ENCODE data around the gene CEP43.

Gene CEP43

GRCh38 chr6:167031082-167031709, 32.0 kb downstream of the CEP43 start:
- Histone ChIP-seq H4K20me1 (ENCODE audit: control insufficient read depth, insufficient read depth, low read depth, low read length) (no peaks in the 10 kb centered on the region), H3K79me2 (ENCODE audit: control insufficient read depth, low read length) (no peaks in the 10 kb centered on the region), H3K27ac (ENCODE audit: low read depth, low read length) (no peak overlapping the region), H3K4me1 (ENCODE audit: control insufficient read depth, low read length) (no peaks in the 10 kb centered on the region), H3K4me3 (ENCODE audit: low read length) (no peak overlapping the region), H3F3A (ENCODE audit: control insufficient read depth, insufficient read depth) (no peaks in the 10 kb centered on the region), H3K9me2 (replicated peaks; ENCODE audit: control insufficient read depth, low read length) (no peaks in the 10 kb centered on the region), H3K36me3 (ENCODE audit: control insufficient read depth, low read length) (peaks cover 79% of the 10 kb centered on the region), H3K27me3 (ENCODE audit: control insufficient read depth, low read length) (no peaks in the 10 kb centered on the region), H3K4me2 (ENCODE audit: low read length) (no peak overlapping the region), H3K9me3 (ENCODE audit: control insufficient read depth, insufficient read depth, low read length) (no peaks in the 10 kb centered on the region)
- TF ChIP-seq CTCF (IDR thresholded peaks at IDR 0.05; ENCODE audit: low read depth, low read length, poor library complexity, severe bottlenecking) (no peak), EZH2phosphoT487 (IDR thresholded peaks at IDR 0.05; ENCODE audit: borderline replicate concordance, low read length) (no peak)

- Histone ChIP-seq H4K20me1 (ENCODE audit: control insufficient read depth, insufficient read depth, low read depth, low read length) (no peaks in the 10 kb centered on the region), H3K36me3 (ENCODE audit: control insufficient read depth, low read length) (peaks cover 71% of the 10 kb centered on the region), H3K4me3 (ENCODE audit: low read length) (no peak overlapping the region), H3K79me2 (ENCODE audit: control insufficient read depth, low read length) (no peaks in the 10 kb centered on the region), H3K27me3 (ENCODE audit: control insufficient read depth, low read length) (no peaks in the 10 kb centered on the region), H3K4me1 (ENCODE audit: control insufficient read depth, low read length) (no peaks in the 10 kb centered on the region), H3F3A (ENCODE audit: control insufficient read depth, insufficient read depth) (no peaks in the 10 kb centered on the region), H3K9me3 (ENCODE audit: control insufficient read depth, insufficient read depth, low read length) (no peaks in the 10 kb centered on the region), H3K27ac (ENCODE audit: low read depth, low read length) (no peak overlapping the region), H3K9me2 (replicated peaks; ENCODE audit: control insufficient read depth, low read length) (no peaks in the 10 kb centered on the region), H3K4me2 (ENCODE audit: low read length) (no peak overlapping the region)
- TF ChIP-seq CTCF (IDR thresholded peaks at IDR 0.05; ENCODE audit: low read depth, low read length, poor library complexity, severe bottlenecking) (no peak), EZH2phosphoT487 (IDR thresholded peaks at IDR 0.05; ENCODE audit: borderline replicate concordance, low read length) (no peak)
These were observed 34.9 kb downstream of the CEP43 start for GRCh38 chr6:167034056-167034455.

- H3K36me3 ChIP-seq (ENCODE audit: control insufficient read depth, low read length), result peaks cover 74% of the 10 kb centered on the region
- H3K27me3 ChIP-seq (ENCODE audit: control insufficient read depth, low read length), result no peaks in the 10 kb centered on the region
- no peak overlapping the region for H3K4me3 ChIP-seq (ENCODE audit: low read length)
- no peaks in the 10 kb centered on the region for H3K79me2 ChIP-seq (ENCODE audit: control insufficient read depth, low read length)
- H3F3A ChIP-seq (ENCODE audit: control insufficient read depth, insufficient read depth), result peaks cover 17% of the 10 kb centered on the region
- peaks cover 24% of the 10 kb centered on the region for H3K4me1 ChIP-seq (ENCODE audit: control insufficient read depth, low read length)
- no peak overlapping the region for H3K4me2 ChIP-seq (ENCODE audit: low read length)
- H4K20me1 ChIP-seq (ENCODE audit: control insufficient read depth, insufficient read depth, low read depth, low read length), result no peaks in the 10 kb centered on the region
- H3K9me3 ChIP-seq (ENCODE audit: control insufficient read depth, insufficient read depth, low read length), result no peaks in the 10 kb centered on the region
- H3K27ac ChIP-seq (ENCODE audit: low read depth, low read length), result no peak overlapping the region
- TF ChIP-seq CTCF (IDR thresholded peaks at IDR 0.05; ENCODE audit: low read depth, low read length, poor library complexity, severe bottlenecking), result no peak
- TF ChIP-seq EZH2phosphoT487 (IDR thresholded peaks at IDR 0.05; ENCODE audit: borderline replicate concordance, low read length), result no peak
- H3K9me2 ChIP-seq (replicated peaks; ENCODE audit: control insufficient read depth, low read length), result no peaks in the 10 kb centered on the region
These were observed 38.6 kb downstream of the CEP43 start for GRCh38 chr6:167037762-167038161.
